Measurements from ENCODE around the gene NCOR1. TPM values are rescaled to one million over a fixed set of nuclear protein-coding genes. Genes with fewer than 3 reads are reported as not detected.

Gene NCOR1
- total RNA-seq, 4 donors from 2014 or later = 321 to 561 (median 467) TPM

Small RNA genes lying within 50 kb of the gene (small RNA-seq; reads per million reads assigned to genes)
- gene RNU6-314P (0 reads per million in 2 donors), gene RNU6-862P (0 reads per million in 2 donors)

Other genes starting within 250 kb of the NCOR1 start
- 10 to 100 TPM in 3 of 4 donors, 1 to 10 TPM in 1; 7.7 to 21.5 (median 12.9) TPM for gene ZSWIM7, start 215.8 kb downstream of the NCOR1 start, total RNA-seq
- gene TTC19, start 215.7 kb downstream of the NCOR1 start, total RNA-seq = 100 to 1,000 TPM in 1 of 4 donors, 10 to 100 TPM in 3; 75.1 to 130 (median 92.0) TPM
- 100 to 1,000 TPM in 3 of 4 donors, 10 to 100 TPM in 1; 77.1 to 491 (median 144) TPM for gene PIGL, start 1.7 kb upstream of the NCOR1 start, total RNA-seq
- 100 to 1,000 TPM in 1 of 4 donors, 10 to 100 TPM in 3; 49.0 to 109 (median 79.3) TPM for gene CENPV, start 137.9 kb upstream of the NCOR1 start, total RNA-seq
- gene UBB, start 165.6 kb upstream of the NCOR1 start, total RNA-seq = 100 to 1,000 TPM; 574 to 927 (median 633) TPM
- gene TRPV2, start 200.0 kb upstream of the NCOR1 start, total RNA-seq = 10 to 100 TPM in 2 of 4 donors, 1 to 10 TPM in 2; 3.9 to 19.0 (median 7.7) TPM